Tibial nerve (tissue), 3 donors: ENCODE data around the gene FAM83B.

Experiments used
- CTCF ChIP-seq, 5 experiments: fragments of 200-600 bp in 3 of 5; fragments of 450-650 bp in 2 of 5; sonication (generic) in 3 of 5; IDR thresholded peaks; one replicate each; pipeline ENCODE4 v1.5.1; 2016 to 2019; ENCODE audit warnings: antibody characterized with exemption in 5 of 5, mild to moderate bottlenecking in 3 of 5, moderate library complexity in 2 of 5
- POLR2A ChIP-seq, 2 donors: fragments of 450-650 bp; IDR thresholded peaks; one replicate each; pipeline ENCODE4 v1.6.1; 2017; ENCODE audit warnings: antibody characterized with exemption in 2 of 2, mild to moderate bottlenecking in 2 of 2, moderate library complexity in 2 of 2

- TF ChIP-seq POLR2A (IDR thresholded peaks at IDR 0.05): no peak
- no peak for TF ChIP-seq CTCF (IDR thresholded peaks at IDR 0.05)
Measured at GRCh38 chr6:54990001-54990400, 143.4 kb downstream of the FAM83B start.
